GM21576 (cell line): Measurements from ENCODE around the gene MS4A5.
A peak's percentile ranks its signal among the peaks of the same experiment; 100 is the strongest.
"Not testable (repeated sequence)": the region's sequence is repeated elsewhere in the genome, so short reads cannot be mapped to it uniquely, and the experiment has no call there.

ENCODE experiments used
- ATAC-seq: cut with Tn5 transposase; IDR thresholded peaks from one replicate; pipeline ENCODE4 v1.9.1; 2021; ENCODE audit warnings: mild to moderate bottlenecking, moderate library complexity; ENCODE audit not compliant: unreplicated experiment

Gene MS4A5, protein sequence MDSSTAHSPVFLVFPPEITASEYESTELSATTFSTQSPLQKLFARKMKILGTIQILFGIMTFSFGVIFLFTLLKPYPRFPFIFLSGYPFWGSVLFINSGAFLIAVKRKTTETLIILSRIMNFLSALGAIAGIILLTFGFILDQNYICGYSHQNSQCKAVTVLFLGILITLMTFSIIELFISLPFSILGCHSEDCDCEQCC

DNA sequence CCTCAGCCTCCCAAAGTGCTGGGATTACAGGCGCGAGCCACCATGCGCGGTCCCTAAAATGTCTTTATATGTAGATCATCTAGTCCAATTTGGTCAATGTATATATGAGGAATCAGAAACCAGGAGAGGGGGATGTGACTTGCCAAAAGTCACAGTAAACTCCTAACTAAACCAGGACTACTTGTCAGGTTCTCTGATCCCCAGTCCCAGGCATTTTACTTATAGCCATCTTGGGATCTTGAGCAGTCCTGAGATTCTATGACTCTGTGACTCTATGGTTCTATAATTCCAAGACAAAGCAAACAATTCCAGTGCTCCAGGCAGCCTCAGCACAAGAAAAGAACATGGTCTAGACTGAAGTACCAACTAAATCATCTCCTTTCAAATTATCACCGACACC is at the start of gene MS4A5:
Gene MS4A5 (plus strand): TSS at position 301 of the 400 bp plus-strand sequence. CDS start 103 bp downstream, outside the sequence.
- no peak for ATAC-seq

DNA sequence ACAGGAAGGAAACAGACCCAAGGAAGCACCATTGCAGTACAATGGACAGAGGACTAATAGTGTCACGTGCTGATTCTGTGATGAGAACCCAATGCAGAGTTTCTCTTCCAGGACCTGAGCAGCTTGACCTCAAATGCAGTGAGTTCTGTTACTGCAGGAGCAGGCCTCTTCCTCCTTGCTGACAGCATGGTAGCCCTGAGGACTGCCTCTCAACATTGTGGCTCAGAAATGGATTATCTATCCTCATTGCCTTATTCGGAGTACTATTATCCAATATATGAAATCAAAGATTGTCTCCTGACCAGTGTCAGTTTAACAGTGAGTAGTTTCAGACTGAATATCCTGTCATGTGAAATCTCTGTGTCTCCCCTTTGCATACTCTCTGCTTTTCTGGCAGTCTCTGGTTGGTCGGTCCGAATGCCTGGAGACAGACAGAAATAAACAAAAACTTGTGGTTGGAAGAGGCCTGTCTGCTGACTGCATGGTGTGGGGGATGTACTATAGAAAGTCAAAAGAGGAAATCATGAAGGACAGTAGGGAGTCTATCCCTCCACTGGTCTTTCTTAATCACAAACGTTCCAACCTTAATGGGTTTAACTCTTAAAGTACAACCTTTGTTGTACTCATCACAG is 40.0 kb upstream of the MS4A5 start:
- peak; percentile 93 for ATAC-seq

DNA sequence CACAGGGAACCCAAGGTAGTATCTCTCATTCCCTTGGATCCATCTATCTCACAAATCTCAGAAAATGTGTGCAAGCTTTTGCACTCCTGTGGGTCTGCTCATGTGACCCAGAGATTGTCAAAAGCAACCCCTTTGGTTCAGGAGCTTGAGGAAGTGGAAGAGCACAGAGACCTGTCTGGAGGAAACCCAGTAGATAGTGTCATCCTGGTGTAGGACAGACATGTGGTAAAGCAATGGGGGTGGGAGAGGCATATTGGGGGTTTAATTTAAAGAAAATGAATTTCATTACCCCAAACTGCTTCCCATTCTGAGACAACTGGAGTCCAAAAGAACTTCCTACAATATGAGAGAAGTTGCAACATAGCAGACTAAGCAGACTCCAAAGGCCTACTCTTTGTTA is 39.0 kb upstream of the MS4A5 start:
- no peak for ATAC-seq

DNA sequence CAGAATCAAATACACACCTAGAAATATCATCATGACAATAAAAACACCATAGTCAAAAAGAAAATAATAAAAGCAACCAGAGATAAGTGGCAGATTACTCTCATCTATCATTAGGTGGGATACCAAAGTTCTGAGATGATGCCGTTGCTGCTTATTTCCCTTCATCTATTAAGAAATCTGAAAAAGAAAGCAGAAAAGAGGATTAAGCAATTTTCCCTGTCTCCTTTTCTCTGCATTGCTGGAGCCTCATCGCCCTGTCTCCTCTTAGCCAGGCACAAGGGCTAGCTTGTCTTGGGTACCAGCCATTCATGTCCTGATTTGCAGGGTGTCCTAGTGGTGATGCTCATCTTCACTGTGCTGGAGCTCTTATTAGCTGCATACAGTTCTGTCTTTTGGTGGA is 37.0 kb upstream of the MS4A5 start:
- no peak for ATAC-seq

DNA sequence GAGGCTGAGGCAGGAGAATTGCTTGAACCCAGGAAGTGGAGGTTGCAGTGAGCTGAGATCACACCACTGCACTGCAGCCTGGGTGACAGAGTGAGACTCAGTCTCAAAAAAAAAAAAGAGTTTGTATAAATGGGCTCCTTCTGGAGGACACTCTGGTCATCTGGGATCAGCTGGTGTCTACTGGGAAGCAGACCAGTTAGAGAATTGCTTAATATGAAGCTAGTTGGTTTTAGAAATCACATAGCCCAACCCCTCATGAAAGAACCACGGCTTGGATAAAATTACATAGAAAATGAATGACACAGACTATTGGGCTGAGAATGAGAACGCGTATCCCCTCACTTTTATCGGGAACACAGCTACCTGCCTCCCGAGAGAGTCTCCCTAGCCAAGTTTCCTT is 36.4 kb upstream of the MS4A5 start:
- ATAC-seq, result no peak

DNA sequence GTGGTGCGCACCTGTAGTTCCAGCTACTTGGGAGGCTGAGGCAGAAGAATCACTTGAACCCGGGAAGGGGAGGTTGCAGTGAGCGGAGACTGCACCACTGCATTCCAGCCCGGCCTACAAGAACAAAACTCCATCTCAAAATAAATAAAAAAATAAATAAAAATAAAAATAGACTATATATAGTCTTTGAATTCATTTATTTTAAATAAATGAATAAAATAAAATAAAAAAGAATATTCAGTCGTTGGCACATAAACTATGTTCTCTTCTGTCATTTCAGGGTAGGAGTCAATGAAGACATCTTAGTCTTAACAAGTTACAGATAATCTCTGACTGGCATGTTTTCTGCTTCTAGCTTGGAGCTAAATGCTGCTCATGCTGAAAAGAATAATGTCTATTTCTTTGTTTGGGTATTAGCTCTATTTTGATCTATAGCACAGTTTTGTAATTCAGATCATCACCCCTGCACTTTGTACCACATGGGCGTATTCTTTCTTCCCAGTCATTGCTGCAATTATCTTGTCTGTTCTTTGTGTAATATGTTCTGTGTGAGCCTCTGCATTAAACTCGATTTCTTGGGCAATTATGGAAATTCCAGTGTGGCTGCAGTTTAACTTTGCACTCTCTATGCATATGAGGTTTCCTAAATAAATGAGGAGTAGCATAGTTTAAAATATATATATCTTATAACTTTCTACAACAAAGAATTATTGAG is 34.5 kb upstream of the MS4A5 start:
- no peak for ATAC-seq

DNA sequence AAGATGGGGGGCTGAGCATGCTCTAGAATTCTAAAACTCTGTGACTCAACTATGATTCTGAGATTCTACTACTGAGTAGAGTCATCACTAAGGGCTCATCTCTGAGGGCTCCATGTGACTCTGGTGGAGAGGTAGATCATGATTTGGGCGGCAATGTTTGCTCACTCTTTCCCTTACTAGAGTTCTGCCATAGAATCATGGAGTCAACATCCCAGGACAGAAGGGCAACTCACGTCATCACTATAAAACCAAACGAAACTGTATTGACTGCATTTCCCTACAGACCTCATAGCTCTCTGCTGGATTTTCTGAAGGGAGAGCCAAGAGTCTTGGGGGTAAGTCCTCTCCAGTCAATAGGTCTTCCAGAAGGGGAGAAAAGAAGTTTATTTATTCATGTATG is 33.0 kb upstream of the MS4A5 start, which contains the start of gene MS4A14:
Gene MS4A14 (plus strand): TSS at position 78 of the 400 bp plus-strand sequence. CDS start 120 bp downstream, at position 198.
- ATAC-seq, result peak; percentile 4

DNA sequence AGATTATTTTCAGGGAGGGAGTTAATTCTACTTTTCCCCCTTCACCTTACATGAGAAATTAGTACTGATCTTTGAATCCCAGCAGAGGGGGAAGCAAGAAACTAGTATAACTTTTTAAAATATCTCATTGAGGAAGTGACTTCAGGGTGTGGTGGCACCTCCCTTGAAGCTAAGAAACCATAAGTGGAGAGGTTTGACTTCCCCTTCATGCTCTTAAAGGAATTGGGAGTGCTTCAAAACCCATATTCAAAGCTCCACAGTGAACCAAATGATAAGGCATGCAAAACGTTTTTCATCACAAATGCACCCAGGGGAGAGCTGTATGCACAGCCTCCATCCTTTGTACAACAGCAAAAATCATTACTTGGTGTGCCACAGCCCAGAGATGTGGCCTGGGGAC is 32.6 kb upstream of the MS4A5 start:
- peak; percentile 83 for ATAC-seq

DNA sequence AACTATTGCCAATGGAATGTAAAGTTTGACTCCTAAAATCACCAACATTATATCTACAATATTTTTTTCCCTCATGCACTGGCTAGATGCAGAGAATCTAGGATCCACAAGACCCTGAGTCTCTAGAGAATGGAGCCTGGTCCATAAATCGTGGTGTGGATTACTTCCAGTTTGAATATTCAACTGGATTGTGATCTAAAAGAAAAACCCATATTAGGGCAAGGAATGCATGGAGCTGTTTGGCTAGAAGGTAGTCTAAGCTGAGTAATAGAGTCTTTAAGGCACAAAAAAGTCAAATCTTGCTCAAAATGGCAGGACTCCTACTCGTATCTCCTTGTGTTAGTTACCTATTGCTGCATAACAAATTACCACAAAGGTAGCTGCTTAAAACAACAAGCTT is 9.4 kb upstream of the MS4A5 start:
- ATAC-seq, result no peak

DNA sequence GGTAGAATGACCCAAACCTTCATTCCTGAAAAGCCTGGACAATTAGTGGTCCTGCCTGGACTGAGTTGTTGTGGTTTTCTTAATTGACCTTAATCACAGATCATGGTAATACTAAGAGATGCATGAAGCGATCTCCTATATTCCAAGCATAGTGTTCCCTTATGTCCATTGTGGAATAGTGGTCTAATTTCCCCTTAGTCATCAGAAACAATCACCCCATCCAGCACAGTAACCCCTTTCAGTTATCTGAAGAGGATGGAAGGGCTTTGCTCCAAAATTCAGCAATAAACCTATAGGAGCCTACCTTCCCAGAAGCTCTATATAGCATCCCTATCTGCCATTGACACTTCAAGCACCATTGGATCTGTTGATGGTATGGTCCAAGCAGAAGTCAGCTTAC is 6.8 kb upstream of the MS4A5 start:
- no peak for ATAC-seq

DNA sequence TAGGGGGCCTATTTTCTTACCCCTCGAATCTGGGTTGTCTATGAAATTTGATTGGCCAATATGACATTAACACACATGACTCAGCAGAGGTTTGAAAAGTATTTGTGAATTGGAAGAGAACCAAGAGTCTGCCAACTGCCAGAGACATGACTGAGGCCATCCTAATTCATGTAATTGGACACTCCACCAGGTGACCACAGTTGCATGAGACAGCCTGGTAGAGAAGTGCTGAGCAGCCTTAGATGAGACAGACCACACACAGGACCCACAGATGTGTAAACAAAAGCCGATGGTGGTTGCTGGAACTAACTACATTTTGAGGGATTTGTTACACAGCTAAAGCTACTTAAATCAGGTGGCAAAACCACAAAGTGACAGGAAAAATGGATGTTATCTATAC is 855 bp upstream of the MS4A5 start:
- no peak for ATAC-seq

DNA sequence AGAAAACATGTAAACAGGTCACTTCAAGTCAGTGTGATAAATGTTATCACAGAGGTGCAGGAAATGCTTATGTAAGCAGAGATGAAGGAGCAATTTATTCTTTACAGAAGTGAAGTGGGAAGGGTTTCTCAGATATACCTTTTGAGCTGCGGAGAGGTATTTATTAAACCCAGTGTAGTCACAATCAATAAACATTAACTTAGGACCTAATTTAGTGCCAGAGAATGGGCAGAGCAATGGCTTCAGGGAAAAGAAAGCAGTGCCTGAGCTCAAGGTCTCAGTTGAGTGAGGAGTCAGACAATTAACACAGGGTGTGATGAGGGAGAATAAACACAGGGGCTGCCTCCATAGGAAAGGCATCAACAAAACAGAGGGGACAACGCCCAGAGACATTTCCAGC is 1.9 kb downstream of the MS4A5 start:
- ATAC-seq, result no peak

DNA sequence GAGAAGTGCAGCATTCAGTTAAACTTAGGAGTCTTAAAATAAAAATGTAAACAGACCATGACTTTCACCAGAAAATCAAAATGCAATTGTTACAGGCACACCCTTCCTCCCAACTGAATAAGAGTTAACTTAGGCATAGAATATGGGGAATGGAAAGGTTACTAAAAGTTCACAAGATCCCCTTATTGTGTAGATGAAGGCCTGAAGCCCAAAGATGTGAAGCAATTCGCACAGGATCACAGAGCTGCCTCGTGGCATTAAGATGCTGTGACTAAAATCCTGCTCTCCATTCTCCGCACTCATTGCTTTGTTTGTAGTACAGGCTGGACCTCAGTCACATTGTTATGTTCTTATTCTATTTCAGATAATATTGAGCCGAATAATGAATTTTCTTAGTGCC is 4.0 kb downstream of the MS4A5 start:
- no peak for ATAC-seq

DNA sequence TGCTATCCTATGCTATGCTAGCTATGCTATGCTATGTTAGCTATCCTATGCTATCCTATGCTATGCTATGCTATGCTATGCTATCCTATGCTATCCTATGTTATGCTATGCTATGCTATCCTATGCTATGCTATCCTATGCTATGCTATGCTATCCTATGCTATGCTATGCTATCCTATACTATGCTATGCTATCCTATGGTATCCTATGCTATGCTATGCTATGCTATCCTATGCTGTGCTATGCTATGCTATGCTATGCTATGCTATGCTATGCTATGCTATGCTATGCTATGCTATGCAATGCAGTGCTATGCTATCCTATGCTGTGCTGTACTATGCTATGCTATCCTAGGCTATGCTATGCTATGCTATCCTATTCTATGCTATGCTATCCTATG is 17.7 kb downstream of the MS4A5 start:
- ATAC-seq, result no peak

DNA sequence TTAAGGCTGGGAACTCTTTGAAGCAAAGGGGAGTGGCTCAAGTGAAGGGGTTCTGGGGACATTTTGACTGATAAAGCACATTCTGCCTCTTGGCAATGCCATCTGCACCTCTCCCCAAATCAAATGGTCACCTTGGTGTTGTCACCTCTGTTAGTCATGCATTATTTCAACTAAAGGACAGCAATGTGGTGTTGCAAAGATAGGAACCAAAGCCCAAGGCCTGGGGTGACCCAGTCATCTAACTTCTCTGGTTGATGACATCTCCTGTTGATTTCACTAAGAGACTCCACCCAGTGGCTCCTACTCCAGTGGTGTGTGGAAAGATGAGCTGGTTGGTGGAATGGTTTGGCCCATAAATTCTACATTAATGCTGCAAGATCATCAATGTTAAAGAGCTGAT is 18.5 kb downstream of the MS4A5 start:
- no peak for ATAC-seq

DNA sequence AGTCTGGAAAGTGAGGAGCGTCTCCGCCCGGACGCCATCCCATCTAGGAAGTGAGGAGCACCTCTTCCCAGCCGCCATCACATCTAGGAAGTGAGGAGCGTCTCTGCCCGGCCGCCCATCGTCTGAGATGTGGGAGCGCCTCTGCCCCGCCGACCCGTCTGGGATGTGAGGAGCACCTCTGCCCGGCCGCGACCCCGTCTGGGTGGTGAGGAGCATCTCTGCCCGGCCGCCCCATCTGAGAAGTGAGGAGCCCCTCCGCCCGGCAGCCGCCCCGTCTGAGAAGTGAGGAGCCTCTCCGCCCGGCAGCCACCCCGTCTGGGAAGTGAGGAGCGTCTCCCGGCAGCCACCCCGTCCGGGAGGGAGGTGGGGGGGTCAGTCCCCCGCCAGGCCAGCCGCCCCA is 21.8 kb downstream of the MS4A5 start:
- not testable (repeated sequence) for ATAC-seq

DNA sequence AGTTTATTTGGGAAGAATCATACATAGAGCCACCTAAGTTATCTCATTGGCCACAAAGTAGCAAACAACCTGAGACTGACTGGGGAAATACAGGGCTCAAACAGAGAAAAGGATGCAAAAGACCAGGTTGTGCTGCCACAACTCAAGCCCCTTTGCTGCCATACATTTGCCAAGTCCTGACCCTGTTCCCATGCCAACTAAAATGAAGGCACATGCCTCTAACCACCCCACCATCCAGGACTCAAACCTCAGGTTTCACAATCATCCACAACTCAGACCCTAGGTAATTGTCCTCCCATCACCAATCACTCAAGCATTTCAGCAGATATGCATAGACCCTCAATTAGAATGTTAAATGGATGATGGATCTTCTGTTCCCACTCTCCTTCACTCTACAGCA is 24.8 kb downstream of the MS4A5 start:
- ATAC-seq, result no peak

DNA sequence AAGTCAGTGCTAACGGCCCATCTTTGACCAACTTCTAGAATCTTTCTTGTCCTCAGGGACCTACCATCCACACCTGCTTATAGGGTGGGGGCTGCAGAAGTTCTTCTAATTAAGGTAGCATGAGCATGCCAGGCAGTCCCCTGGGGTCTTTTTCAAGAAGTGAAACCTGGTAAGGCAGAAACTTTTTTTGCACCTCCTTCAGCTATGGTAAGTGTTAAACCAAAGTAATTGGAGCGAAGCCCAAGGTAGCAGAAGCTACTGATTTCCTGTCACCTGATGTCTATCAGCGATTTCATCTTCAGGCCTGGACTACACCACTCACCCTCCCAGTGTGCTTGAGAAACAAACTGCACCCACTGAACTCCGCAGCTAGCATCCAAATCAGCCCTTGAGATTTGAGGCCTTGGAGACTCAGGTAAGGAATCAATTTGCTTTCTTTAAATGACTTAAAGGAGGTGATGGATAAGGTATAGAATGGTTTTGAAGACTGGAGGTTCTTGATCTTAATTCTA is 26.2 kb downstream of the MS4A5 start, which contains the start of gene MS4A1:
Gene MS4A1 (plus strand): TSS at position 317 of the 512 bp plus-strand sequence. CDS start 6,528 bp downstream, outside the sequence.
- ATAC-seq, result peak; percentile 85

DNA sequence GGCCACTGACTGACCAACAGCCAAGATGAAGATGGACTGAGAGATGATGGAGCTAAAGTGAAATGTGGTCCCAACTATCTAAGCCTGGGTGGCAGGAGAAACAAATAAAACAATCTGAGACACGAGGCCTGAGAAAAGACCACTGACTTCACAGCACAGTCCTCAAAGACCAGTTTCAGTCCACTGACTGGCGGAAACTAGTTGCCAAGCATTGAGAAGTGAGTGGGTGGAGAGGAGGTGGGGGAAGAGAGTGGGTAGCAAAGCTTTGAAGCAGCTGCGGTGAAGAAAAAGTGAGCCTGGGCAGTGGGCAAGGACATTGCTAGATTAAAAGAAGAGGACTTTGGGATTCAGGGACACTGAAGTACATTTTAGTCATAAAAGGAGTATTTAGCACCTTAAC is 28.2 kb downstream of the MS4A5 start:
- ATAC-seq, result peak; percentile 35

DNA sequence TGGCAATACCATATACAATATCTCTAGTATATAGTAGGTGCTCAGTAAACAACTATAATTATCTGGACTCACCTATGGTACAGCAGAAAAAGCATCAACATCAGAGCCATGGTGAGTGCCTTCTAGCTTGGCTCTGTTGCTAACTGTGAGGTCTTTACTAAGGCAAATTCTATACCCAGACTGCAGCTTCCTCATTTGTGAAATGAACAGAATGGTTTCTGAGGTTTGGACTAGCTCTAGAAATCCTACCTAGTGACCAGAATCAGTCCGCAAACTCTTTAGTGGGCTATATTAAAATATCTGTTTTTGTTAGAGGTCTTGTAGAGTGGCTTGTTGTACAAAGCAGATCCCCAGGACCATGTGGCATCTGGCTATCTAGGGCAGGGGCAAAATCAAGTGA is 30.0 kb downstream of the MS4A5 start:
- ATAC-seq, result no peak

DNA sequence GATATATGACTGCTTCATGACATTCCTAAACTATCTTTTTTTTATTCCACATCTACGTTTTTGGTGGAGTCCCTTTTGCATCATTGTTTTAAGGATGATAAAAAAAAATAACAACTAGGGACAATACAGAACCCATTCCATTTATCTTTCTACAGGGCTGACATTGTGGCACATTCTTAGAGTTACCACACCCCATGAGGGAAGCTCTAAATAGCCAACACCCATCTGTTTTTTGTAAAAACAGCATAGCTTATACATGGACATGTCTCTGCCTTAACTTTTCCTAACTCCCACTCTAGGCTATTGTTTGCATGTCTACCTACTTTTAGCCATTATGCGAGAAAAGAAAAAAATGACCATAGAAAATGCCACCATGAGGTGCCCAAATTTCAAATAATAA is 39.5 kb downstream of the MS4A5 start:
- no peak for ATAC-seq

DNA sequence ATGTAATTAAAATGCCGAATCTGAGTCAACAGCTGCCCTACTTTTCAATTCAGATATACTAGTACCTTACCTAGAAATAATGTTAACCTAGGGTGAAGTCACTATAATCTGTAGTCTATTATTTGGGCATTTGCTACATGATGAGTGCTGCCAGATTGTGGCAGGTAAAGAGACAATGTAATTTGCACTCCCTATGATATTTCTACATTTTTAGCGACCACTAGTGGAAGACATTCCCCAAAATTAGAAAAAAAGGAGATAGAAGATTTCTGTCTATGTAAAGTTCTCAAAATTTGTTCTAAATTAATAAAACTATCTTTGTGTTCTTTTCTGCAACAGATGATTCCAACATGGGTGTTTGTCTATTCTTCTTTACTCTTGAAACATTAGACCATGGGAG is 40.4 kb downstream of the MS4A5 start:
- ATAC-seq, result no peak
